CMK (cell line): ENCODE results near the gene NBEAL2.

Source experiments
- DNase-seq: peaks from one replicate; pipeline ENCODE4 v3.0.0-alpha.2; 2010; ENCODE audit warnings: low read depth

NBEAL2 gene, protein sequence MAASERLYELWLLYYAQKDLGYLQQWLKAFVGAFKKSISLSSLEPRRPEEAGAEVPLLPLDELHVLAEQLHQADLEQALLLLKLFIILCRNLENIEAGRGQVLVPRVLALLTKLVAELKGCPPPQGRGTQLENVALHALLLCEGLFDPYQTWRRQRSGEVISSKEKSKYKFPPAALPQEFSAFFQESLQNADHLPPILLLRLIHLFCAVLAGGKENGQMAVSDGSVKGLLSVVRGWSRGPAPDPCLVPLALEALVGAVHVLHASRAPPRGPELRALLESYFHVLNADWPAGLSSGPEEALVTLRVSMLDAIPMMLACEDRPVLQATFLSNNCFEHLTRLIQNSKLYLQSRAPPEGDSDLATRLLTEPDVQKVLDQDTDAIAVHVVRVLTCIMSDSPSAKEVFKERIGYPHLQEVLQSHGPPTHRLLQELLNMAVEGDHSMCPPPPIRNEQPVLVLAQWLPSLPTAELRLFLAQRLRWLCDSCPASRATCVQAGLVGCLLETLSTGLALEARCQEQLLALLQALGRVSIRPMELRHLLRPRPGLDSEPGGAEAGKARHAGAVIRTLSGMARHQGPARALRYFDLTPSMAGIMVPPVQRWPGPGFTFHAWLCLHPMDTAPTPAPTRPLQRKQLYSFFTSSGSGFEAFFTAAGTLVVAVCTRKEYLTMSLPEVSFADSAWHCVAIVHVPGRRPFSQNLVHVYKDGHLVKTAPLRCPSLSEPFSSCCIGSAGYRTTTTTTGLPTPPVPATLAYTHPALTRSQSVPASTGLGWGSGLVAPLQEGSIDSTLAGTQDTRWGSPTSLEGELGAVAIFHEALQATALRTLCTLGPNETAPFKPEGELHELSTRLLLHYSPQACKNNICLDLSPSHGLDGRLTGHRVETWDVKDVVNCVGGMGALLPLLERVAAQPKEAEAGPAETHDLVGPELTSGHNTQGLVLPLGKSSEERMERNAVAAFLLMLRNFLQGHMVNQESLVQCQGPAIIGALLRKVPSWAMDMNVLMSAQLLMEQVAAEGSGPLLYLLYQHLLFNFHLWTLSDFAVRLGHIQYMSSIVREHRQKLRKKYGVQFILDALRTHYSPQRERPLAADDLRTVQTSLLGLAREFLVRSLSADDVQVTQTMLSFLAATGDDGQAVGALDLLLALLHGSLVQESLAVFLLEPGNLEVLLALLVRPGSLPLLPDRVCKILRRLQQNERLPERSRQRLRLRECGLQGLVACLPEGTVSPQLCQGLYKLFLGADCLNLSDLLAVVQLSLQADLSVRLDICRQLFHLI (N-terminal part only)

DNA sequence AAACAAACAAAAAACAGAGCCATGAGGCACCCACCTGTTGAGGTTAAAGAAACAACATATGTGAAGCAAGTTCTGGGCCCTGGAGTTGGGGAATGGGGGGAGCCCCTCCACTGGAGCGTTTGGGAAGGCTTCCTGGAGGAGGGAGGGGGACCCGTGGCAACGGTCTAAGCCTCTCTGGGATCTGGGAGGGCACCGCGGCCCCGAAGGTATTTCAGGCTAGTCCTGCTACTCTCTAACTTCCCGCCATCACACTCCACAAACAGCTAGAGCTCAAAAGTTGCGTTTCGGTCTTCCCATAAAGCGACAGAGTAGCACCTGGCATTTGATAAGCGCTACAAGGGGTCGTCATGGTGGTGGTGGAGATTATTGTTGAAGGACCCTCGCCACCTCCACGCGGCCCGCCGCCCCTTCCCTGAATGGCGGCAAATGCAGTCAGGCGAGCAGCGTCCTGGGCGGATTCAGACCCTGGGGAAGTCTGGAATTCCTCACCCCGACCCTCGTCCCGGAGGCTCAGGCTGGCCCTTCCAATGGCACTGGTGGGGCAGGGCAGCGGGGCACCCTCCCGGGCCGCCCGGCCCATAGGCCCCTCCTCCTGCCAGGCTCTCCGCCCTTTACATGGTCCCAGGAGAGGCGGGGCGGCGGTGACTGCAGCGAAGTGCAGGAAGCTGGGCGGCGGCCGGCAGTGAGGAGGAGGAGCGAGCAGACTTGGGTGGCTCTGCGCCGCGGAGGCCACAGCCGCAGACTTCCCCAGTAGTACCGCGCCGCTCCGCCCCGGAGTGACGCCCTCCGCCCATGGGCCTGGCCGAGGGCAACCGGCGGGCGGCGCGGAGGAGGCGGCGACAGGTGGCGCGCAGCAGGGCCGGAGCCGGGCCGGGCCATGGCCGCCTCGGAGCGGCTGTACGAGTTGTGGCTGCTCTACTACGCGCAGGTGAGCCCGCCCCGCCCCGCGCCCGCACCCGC, at the start of gene NBEAL2:
TSS of gene NBEAL2 (plus strand) at position 682 of the 960 bp plus-strand sequence. CDS start at position 878, 196 bp downstream.
- peak; percentile 89 for DNase-seq

DNA sequence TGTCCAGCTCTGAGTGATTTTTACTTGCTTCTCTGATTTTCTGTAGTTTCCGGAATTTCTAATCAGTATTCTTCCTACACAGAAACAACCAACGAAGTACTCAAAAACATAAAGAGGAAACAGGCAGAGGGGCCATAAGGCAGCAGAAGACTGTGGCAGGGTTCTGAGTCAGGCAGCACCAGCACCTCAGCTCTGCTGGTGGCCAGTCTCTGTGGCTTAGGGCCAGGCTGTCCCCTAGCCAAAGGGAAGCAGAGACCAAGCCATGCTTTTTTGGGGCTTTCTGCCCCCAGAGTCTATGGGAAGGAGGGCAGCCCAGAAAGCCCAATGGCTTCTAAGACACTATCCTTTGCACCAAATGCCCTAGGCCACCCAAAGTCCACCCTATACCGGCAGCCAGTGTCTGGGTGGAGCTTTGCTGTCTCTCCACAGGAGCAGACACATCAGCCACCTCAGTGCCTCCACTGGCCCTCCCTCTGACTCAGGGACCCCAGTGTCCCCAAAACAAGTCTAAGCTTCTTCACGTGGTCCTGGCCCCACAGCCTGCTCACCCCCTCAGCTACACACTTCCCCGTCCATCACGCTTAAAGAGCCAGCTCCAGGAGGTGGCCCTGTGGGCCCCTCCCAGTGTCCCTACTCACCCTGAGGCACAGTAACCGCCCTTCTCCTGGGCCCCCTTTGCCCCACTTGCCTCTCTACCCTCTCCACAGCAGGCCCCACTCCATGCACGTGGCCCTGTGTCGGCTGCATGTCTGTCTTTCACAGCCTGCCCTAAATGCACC, 49.1 kb upstream of the NBEAL2 start:
- DNase-seq = no peak

DNA sequence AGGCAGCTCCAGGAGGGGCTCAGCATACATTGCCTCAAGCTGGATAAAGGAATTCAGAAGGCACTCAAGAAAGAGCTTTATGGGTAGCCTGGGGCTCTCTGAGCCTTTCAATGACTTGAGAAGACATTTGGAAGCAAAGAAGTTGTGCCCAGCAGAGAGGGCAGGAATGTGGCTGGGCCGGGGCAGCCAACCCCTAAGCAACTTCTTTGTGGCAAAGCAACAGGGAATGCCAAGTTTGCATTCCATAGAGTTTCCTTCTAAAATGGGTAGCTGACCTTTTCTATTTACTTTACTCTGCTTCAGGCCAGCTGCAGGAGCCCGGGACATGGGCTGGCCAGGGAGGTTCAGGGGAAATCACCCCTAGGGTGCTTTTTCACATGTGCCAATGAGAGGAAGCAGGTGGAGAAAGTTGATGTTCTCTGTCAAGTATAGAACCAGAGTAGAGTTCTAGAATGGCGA, 48.5 kb upstream of the NBEAL2 start:
- DNase-seq = no peak

- no peak for DNase-seq
These were observed 47.7 kb upstream of the NBEAL2 start for GRCh38 chr3:46931631-46932331.

GRCh38 chr3:46932455-46933225, 46.8 kb upstream of the NBEAL2 start:
- DNase-seq = no peak

- no peak for DNase-seq
These were observed 46.2 kb upstream of the NBEAL2 start for GRCh38 chr3:46933261-46933660.

DNA sequence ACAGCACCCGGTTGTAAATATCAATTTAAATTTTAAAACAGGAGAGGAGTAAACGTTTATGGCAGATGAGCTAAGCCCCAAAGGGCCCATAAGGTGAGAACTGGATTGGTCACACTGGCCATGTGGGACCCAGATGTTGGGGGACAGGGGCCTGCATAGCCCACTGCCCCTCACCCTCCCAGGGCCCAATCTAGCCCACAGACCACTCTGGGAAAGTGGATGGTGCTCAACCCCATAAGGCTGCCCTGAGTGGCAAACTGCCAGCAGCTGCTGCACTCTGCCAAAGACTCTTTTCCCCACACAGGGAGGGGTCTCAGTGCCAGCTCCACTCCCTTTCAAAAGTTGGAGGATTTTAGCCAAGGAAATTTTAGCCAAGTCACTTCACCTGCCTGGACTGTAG, 45.4 kb upstream of the NBEAL2 start:
- no peak for DNase-seq

GRCh38 chr3:46934498-46935167, 44.8 kb upstream of the NBEAL2 start:
- DNase-seq = no peak

DNA sequence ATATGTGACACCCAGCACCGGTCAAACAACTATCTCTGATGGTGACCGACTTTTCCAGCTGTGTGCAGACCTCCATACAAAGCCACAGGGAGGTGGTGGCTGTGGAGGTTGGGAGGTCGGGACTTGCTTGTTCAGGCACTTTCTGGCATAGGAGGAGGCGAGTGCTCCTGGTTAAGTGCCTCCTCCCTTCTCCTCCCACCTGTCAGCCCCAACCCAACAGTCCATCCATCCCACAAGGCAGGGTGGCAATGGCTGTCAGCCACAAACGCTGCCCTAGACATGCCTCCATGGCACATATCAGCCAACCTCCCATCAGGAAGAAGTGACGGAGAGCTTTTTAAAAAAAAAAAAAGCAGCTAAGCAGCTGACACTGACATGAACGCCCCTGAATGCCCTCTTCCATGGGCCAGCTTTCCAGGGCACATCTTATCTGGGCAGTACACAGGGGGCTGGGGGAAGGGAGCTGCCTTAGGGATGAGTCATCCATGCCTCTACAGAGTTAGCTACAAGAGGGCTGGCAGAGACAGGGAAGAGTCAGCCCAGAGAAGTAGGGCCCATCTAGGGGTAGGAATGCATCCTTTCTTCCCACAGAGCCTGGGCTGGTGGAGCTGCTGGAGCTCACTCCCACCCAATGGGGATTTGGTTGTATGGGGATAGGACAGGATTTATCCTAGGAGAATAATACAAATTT, 44.2 kb upstream of the NBEAL2 start:
- no peak for DNase-seq

- no peak for DNase-seq
These were observed 43.4 kb upstream of the NBEAL2 start for GRCh38 chr3:46935989-46936558.

DNA sequence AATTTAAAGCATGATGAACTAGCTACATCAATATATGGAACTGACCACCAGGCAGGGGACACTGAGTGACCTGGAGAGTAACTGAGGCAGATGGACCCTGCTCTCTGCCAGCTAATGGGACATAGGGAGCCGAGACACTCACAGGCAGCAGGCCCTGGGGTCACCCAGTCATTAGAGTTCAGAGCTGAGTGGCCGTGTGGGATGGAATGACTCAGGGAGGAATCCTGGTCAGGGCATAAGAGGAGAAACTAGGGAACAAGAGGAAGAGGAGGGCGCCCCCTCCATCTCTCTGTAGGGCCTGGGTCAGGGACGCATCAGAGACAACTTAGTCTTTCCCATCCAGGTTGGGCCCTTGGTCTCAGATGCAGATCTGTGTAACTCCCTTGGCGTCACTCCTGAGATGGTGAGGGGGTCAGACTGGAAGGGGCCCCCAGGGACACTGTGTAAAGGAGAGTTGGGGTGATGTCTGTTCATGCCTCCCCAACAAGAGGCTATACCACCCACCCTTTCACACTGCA, 42.7 kb upstream of the NBEAL2 start:
- no peak for DNase-seq

DNA sequence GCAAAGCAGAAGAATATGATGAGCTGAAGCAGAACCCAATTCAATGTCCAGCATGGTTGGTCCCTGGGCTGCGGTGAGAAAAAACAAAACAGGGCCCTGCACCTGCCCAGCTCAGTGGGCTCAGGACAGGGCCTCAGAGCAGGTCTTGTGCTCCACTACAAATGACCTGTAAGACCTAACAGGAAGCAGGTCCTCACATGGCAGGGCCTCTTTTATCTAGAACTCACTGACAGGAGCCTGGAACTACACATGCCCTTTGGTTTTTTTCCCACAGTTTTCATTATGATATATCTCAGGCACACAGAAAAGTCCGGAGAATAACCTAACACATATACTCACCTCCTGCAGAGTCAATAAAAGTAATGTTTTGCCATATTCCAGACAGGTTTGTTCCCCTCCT, 41.3 kb upstream of the NBEAL2 start:
- DNase-seq = no peak

- no peak for DNase-seq
These were observed 39.7 kb upstream of the NBEAL2 start for GRCh38 chr3:46939578-46940445.

- no peak for DNase-seq
These were observed 37.4 kb upstream of the NBEAL2 start for GRCh38 chr3:46942076-46942475.

GRCh38 chr3:46942481-46943236, 36.8 kb upstream of the NBEAL2 start:
- no peak for DNase-seq
